ENCODE results near the gene ERFL. TPM values are rescaled to one million over a fixed set of nuclear protein-coding genes. Genes with fewer than 3 reads are reported as not detected.

Gene ERFL
- total and polyA plus RNA-seq, 2 of the 4 experiments (the other 2 are of a cell fraction) = not detected

DNA sequence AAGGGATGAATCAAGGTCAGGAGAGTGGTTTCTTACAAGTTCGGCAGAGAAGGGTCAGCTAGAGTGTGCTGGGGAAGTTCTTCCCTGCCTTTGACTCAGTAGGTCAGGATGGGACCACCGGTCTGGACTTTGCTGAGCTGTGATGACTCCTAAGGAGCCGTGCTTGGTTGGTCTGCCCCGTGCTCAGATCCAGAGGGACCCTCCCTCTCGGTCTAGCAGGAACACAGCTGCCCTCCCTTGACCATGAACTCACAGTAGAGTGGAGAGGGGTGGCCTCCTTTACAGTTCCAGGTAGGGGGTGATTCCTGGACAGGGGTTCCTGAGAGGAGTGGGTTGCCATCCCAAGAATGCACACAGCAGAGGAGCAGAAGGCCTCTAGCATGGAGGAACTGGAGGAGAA lies 63.9 kb downstream of the ERFL start:
- intact Hi-C loops (cut with micrococcal nuclease) = no loop called here

More for the DNA sequence above, 63.9 kb downstream of the ERFL start:
- H3K23ac ChIP-seq (ENCODE audit: low read depth, low read length) = peak overlapping the region; percentile 45; the same call in 1 of the 2 replicates
- peaks cover 24% of the 10 kb centered on the region for H3K9me1 ChIP-seq (ENCODE audit: insufficient read depth, low read length)
- no peak overlapping the region for H3K4me3 ChIP-seq (ENCODE audit: insufficient read depth, low read depth, low read length)
- H4K91ac ChIP-seq (ENCODE audit: insufficient read depth, low read depth, low read length) = no peak overlapping the region
- no peak overlapping the region for H3K14ac ChIP-seq (replicated peaks; ENCODE audit: low read depth, low read length)
- H3K27me3 ChIP-seq (ENCODE audit: control insufficient read depth, insufficient read depth, low read length) = no peaks in the 10 kb centered on the region
- no peak overlapping the region for H2BK15ac ChIP-seq (ENCODE audit: low read depth, low read length)
- DNase-seq (no peak), ATAC-seq (ENCODE audit: low read depth) (no peak)
- H4K8ac ChIP-seq (ENCODE audit: low read depth in 2 of 2, low read length in 2 of 2) = no peak overlapping the region
- H3K9me3 ChIP-seq (ENCODE audit: control insufficient read depth, insufficient read depth, low read length) = no peaks in the 10 kb centered on the region
- no peak overlapping the region for H4K5ac ChIP-seq (ENCODE audit: low read depth, low read length)
- no peak overlapping the region for H2BK20ac ChIP-seq (ENCODE audit: low read depth, low read length)
- H3K4me1 ChIP-seq (ENCODE audit: control insufficient read depth, insufficient read depth, low read length) = peaks cover 14% of the 10 kb centered on the region
- ChIA-PET POLR2A (ENCODE audit: unreplicated experiment) (no interaction called here), CTCF (interaction anchor here (1.1 kb wide), 1 partner anchor 9 kb away, joined by 6 read pairs; no protein-coding TSS in a partner anchor)
- H4K20me1 ChIP-seq (ENCODE audit: insufficient read depth, low read length) = peaks cover 86% of the 10 kb centered on the region
- no peak overlapping the region for H2BK5ac ChIP-seq (ENCODE audit: low read depth, low read length, poor library complexity, severe bottlenecking)
- dilution Hi-C loops (cut with HindIII; ENCODE audit: low sequenced_read_pairs, unreplicated experiment) (no loop called here), in situ Hi-C loops (cut with MboI; ENCODE audit: low sequenced_read_pairs) (no loop called here)
- peaks cover 71% of the 10 kb centered on the region for H3K36me3 ChIP-seq (ENCODE audit: control insufficient read depth, insufficient read depth, low read length)
- no peak overlapping the region for H3K9ac ChIP-seq (ENCODE audit: low read depth, low read length)
- no peak overlapping the region for H2AFZ ChIP-seq (replicated peaks; ENCODE audit: low read length, poor library complexity)
- H2AK5ac ChIP-seq (ENCODE audit: low read depth, low read length) = no peak overlapping the region
- no peak overlapping the region for H3K4ac ChIP-seq (ENCODE audit: low read depth, low read length)
- H3K79me1 ChIP-seq (ENCODE audit: low read depth in 1 of 2, low read length in 2 of 2) = peaks cover 26 to 77% of the 10 kb centered on the region in 2 experiments
- no peak overlapping the region for H3K27ac ChIP-seq (ENCODE audit: insufficient read depth, low read length)
- H2AK9ac ChIP-seq (replicated peaks; ENCODE audit: low read depth, low read length, poor library complexity) = no peak overlapping the region
- H2BK120ac ChIP-seq (ENCODE audit: low read depth, low read length) = no peak overlapping the region
- WGBS, 2 experiments (ENCODE audit: extremely low coverage in 2 of 2, insufficient read length in 1 of 2) = 100% methylated on average over 2 of the region's 5 CpGs; no CpG with 5 or more reads in 1 of the 2 experiments
- no peak overlapping the region for H3K18ac ChIP-seq (ENCODE audit: low read depth, low read length)
- no TSS peak for BruUV-seq (replicated peaks)
- H3K4me2 ChIP-seq (ENCODE audit: low read depth, low read length) = no peak overlapping the region
- H3K56ac ChIP-seq (ENCODE audit: extremely low read depth, insufficient read depth, low read length) = no peak overlapping the region
- TF ChIP-seq MAFK (IDR thresholded peaks at IDR 0.05; ENCODE audit: low read depth, low read length) (no peak), CEBPB (IDR thresholded peaks at IDR 0.05; ENCODE audit: low read depth, low read length) (no peak), MAZ (IDR thresholded peaks at IDR 0.05; ENCODE audit: borderline replicate concordance, low read depth, low read length) (no peak), RFX5 (IDR thresholded peaks at IDR 0.05; ENCODE audit: low read depth, low read length) (no peak), RAD21 (IDR thresholded peaks at IDR 0.05; ENCODE audit: low read length) (no peak), RCOR1 (IDR thresholded peaks at IDR 0.05; ENCODE audit: insufficient replicate concordance, low read length) (no peak), POLR2A (IDR thresholded peaks at IDR 0.05; ENCODE audit: low read depth, low read length) (no peak), NFE2L2 (IDR thresholded peaks at IDR 0.05; ENCODE audit: low read depth, low read length) (no peak), FOS (IDR thresholded peaks at IDR 0.05; ENCODE audit: low read depth, low read length) (no peak), USF2 (IDR thresholded peaks at IDR 0.05; ENCODE audit: low read depth, low read length) (no peak), CHD1 (IDR thresholded peaks at IDR 0.05; ENCODE audit: low read depth, low read length) (no peak), BHLHE40 (IDR thresholded peaks at IDR 0.05; ENCODE audit: low read depth, low read length) (no peak), MXI1 (IDR thresholded peaks at IDR 0.05; ENCODE audit: borderline replicate concordance, low read depth, low read length) (no peak), CTCF (conservative IDR thresholded peaks at IDR 0.05; ENCODE audit: low read depth, low read length) (no peak), SMC3 (IDR thresholded peaks at IDR 0.05; ENCODE audit: low read depth, low read length) (no peak)
- TF ChIP-seq, protein P1, sequence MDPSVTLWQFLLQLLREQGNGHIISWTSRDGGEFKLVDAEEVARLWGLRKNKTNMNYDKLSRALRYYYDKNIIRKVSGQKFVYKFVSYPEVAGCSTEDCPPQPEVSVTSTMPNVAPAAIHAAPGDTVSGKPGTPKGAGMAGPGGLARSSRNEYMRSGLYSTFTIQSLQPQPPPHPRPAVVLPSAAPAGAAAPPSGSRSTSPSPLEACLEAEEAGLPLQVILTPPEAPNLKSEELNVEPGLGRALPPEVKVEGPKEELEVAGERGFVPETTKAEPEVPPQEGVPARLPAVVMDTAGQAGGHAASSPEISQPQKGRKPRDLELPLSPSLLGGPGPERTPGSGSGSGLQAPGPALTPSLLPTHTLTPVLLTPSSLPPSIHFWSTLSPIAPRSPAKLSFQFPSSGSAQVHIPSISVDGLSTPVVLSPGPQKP (IDR thresholded peaks at IDR 0.05; ENCODE audit: borderline replicate concordance, low read depth, low read length) = no peak

Data from IMR-90 (cell line).